NCI-H82 treated with DMSO at 0.1 percent for 48 hours (cell line): ENCODE results near the gene HTN1.
"Not testable (repeated sequence)": the region's sequence is repeated elsewhere in the genome, so short reads cannot be mapped to it uniquely, and the experiment has no call there.

ENCODE experiments used
- DNase-seq: peaks from one replicate; lab custom pipeline; 2025; ENCODE audit not compliant: unreplicated experiment; lab: John Stamatoyannopoulos, UW

The HTN1 gene

GRCh38 chr4:70050138-70050537, at the start of gene HTN1:
Gene HTN1 (plus strand): TSS chr4:70050438. CDS start chr4:70053077, 2,639 bp downstream.
- not testable (repeated sequence) for DNase-seq

- DNase-seq: no peak
Measured at GRCh38 chr4:70000711-70001110, 49.5 kb upstream of the HTN1 start.

GRCh38 chr4:70002507-70002906, 47.7 kb upstream of the HTN1 start:
- DNase-seq: no peak

GRCh38 chr4:70008771-70009170, 41.5 kb upstream of the HTN1 start:
- no peak for DNase-seq

GRCh38 chr4:70019006-70019405, 31.2 kb upstream of the HTN1 start:
- DNase-seq: not testable (repeated sequence)

GRCh38 chr4:70023218-70023617, 27.0 kb upstream of the HTN1 start:
- DNase-seq: no peak

GRCh38 chr4:70027011-70027410, 23.2 kb upstream of the HTN1 start:
- no peak for DNase-seq

- DNase-seq: not testable (repeated sequence)
Measured at GRCh38 chr4:70028159-70028558, 22.1 kb upstream of the HTN1 start, which contains the start of gene HTN3. Gene HTN3 (plus strand): TSS chr4:70028459. CDS start chr4:70030741, 2,282 bp downstream.

GRCh38 chr4:70037559-70037958, 12.7 kb upstream of the HTN1 start:
- not testable (repeated sequence) for DNase-seq

GRCh38 chr4:70039928-70040327, 10.3 kb upstream of the HTN1 start:
- DNase-seq: not testable (repeated sequence)

- DNase-seq: no peak
Measured at GRCh38 chr4:70041652-70042286, 8.5 kb upstream of the HTN1 start.

- DNase-seq: not testable (repeated sequence)
Measured at GRCh38 chr4:70056534-70056933, 6.3 kb downstream of the HTN1 start.

- no peak for DNase-seq
Measured at GRCh38 chr4:70057651-70058050, 7.4 kb downstream of the HTN1 start.

- DNase-seq: no peak
Measured at GRCh38 chr4:70059149-70059548, 8.9 kb downstream of the HTN1 start.

GRCh38 chr4:70062000-70062399, 11.8 kb downstream of the HTN1 start:
- no peak for DNase-seq

GRCh38 chr4:70080205-70080604, 30.0 kb downstream of the HTN1 start:
- DNase-seq: no peak

GRCh38 chr4:70099206-70099605, 49.0 kb downstream of the HTN1 start:
- DNase-seq: no peak
